IPS-NIHi7 (cell line): ENCODE results near the gene SLC6A6.

Source experiments
- DNase-seq: peaks from one replicate; pipeline ENCODE4 v3.0.0; 2012; ENCODE audit warnings: mixed read lengths; ENCODE audit errors: extremely low spot score

Gene SLC6A6

DNA sequence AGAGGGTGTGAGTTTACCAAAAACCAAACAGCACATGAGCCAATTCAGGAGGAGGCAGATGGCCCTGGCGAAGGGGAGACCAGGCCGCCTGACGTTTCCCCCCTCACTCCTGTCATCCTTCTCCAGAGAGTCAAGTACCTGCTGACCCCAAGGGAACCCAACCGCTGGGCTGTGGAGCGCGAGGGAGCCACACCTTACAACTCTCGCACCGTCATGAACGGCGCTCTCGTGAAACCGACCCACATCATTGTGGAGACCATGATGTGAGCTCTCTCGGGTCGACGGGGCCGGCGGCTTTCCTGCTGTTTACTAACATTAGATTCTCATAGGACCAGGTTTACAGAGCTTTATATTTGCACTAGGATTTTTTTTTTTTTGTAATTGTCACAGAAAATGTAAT lies 82.3 kb downstream of the SLC6A6 start:
- DNase-seq: no peak

- no peak for DNase-seq
Measured at GRCh38 chr3:14485981-14486380, 83.6 kb downstream of the SLC6A6 start.

DNA sequence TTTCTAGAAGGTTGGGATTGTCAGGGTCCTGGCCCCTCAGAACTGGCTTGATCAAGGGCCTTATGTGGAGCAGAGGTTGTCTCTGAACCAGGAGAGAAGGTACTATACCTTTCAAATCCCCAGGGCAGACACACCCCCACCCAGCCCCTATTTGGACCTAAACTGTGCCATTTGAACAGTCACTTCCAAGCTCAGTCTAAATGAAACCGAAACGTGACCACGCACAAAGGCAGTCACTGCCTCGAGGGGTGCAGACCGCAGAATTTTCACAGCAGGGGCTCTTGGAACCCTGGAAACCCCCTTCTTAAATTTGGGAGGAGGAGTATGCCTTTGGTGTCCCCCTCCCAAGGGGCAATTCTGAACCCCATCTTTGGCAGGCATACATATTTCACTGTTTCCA lies 84.1 kb downstream of the SLC6A6 start:
- no peak for DNase-seq

DNA sequence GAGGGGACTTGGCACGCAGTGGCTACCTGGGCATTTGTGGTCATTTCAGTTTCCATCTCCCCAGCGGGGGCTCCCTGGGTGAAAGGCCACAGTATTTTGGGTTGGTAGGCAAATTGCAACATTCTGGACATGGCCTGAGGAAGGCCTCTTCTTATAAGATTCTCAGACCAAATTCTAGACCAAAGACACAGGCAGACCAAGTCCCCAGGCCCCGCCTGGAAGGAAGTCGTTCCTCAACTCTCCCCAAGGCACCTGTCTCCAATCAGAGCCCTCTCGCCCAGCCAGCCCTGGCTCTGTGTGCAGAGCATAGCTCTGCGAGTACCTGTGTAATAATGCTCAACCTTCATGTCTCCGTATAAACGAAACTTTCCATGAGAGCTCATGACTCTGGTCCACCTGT lies 84.7 kb downstream of the SLC6A6 start:
- DNase-seq: no peak

GRCh38 chr3:14487821-14488220 lies 85.4 kb downstream of the SLC6A6 start:
- DNase-seq: no peak

DNA sequence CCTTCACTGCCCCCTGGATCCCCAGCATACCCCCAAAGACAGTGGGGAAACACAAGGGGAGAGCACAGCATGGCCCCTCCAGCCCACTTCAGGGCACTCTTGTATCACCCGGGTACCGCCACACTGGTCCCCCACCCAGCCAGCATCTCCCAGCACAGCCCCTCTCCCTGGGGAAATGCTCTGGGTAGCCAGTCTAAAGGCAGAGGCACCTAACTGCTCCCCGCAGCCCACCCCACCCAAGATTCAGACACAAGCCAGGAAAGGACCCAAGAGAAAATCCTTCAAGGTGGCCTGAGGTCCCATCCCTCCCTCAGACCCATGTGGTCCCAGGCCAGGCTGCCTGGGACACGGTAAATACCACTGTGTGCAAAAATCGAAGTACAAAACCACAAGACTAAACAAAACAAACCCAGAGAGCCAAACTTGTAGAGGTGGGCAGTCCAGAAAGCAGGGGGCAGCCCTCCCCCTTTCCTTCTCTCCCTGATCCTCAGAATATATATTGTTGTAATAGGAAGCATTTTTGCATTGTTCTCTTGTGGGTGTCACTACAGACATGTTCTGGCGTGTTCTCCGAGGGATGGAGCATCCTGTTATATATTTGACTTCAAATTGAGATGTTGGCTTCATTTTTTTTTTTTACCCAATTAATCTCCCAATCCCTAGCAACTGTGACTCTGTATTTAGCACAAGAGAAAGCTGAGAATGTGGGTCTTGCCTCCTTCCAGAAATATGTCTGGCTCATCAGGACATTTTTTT lies 86.1 kb downstream of the SLC6A6 start:
- DNase-seq: no peak

DNA sequence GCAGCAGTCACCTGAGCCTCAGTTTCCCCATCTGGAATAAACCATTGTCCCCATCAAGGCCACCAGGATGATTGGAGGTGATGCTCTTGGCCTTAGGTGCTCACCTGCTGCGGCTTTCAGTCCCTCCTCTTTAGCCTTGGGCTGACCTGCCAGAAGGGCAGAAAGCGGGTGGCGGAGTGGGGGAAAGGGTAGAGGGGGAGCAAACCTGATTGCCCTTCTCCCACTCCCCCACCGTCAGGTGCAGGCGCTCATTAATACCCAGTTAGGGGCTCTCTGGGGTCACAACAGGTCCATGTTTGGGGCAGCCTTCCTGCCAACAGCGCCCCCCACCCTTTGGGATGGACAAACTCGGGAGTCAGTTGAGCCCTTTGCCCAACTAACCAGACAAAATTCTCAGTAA lies 87.2 kb downstream of the SLC6A6 start:
- no peak for DNase-seq

DNA sequence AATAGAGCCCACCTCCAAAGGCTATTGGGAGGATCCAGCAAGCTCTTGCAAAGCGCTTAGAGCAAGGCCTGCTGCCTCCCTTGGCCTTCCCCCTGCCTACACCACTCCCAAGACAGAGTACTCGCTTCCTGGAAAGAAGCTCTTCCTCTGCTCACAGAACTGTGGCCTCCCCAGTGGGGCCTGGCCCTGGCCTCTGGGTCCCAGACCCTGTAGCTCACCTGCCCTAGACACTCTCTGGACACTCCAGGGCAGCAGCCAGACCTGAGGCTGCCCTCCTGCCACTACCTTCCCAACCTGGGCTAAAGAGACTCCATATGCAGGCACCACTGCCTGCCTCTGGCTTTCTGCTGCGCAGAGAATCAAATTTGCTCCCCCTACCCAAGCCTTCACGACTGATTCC lies 87.8 kb downstream of the SLC6A6 start:
- DNase-seq: no peak

DNA sequence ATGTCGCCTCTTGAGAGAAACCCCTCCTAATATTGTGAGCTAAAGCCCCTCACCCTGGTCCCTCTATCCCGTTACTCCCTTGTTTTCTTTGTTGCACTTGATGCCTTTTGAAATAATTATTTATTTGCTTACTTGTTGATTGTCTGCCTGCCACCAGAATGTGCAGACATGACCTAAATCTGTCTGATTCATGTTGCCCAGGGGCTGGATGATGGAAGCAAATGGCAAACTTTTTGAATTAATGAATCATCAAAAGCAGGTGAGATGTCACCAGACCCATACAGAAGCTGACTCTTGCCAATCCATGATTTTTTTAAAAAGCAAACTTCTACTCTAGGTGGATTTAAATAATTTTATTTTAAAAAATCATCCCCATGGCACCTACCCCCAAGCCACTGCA lies 88.4 kb downstream of the SLC6A6 start:
- DNase-seq: no peak

GRCh38 chr3:14491396-14492190 lies 89.2 kb downstream of the SLC6A6 start:
- no peak for DNase-seq

GRCh38 chr3:14492948-14493881 lies 90.8 kb downstream of the SLC6A6 start:
- no peak for DNase-seq

GRCh38 chr3:14494279-14494972 lies 92.0 kb downstream of the SLC6A6 start:
- DNase-seq: no peak

GRCh38 chr3:14494973-14495300 lies 92.5 kb downstream of the SLC6A6 start:
- DNase-seq: no peak

GRCh38 chr3:14496351-14496750 lies 93.9 kb downstream of the SLC6A6 start:
- no peak for DNase-seq

DNA sequence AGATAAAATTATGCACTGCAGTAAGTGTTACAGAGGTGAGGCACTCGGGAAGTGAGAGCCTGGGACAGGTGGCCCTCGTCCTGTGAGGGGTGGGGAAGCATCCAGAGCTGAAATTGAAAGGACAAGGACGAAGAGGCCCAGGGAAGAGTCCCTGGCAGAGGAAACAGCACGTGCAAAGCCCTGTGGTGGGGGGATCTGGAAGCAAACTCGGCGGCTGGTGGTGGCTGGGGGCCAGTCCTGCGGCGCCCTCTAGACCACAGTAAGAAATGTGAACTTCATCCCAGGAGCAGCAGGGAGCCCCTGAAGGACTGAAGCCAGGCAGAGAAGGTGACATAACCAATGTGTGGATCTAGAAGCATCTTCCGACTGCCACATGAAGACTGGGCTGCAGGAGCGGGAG lies 94.9 kb downstream of the SLC6A6 start:
- DNase-seq: peak; percentile 70

DNA sequence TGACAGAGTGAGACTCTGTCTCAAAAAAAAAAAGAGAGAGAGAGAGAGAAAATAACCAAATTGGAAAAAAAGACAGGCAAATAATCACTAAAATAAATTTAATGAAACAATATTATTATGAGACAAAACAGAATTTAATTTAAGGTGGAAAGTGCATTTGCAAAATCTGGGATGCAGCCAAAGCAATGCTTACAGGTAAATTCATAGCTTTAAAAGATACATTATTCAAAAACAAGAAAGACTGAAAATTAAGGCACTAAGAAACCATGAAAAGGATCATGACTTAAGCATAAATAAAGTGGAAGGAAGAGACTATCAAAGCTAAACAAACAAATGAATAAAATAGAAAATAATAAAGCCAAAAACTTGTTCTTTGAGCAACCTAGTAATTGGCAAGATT lies 100.1 kb downstream of the SLC6A6 start:
- no peak for DNase-seq

DNA sequence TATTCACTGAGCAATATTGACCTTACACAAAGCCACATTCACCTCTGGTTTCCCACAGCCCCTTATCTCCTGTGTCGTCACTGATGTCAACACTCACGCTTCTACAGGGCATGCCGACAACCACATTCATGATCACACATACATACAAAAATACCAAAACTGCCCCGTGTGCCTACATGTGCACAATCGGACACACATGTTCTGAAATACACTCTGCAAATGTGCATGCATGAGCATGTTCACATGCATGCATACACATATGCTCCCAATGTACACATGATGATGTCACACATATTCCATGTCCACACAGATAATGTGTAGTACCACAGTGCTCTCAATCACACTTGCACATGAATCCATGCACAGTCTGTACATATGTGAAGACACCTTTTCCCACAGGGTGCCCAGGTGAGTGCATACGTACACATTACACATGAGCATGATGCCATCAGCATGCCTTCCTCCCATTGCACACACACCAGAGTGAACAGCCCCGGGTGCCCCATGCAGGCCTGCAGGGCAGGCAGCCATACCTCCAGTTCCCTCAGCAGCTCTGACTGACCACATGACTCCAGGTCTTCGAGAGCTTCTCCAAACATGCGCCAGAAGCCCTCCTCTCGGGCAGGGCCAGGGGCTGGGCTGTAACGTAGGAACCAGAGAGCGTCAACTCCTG lies 100.8 kb downstream of the SLC6A6 start:
- DNase-seq: no peak

- no peak for DNase-seq
Measured at GRCh38 chr3:14503706-14504065, 101.3 kb downstream of the SLC6A6 start.

DNA sequence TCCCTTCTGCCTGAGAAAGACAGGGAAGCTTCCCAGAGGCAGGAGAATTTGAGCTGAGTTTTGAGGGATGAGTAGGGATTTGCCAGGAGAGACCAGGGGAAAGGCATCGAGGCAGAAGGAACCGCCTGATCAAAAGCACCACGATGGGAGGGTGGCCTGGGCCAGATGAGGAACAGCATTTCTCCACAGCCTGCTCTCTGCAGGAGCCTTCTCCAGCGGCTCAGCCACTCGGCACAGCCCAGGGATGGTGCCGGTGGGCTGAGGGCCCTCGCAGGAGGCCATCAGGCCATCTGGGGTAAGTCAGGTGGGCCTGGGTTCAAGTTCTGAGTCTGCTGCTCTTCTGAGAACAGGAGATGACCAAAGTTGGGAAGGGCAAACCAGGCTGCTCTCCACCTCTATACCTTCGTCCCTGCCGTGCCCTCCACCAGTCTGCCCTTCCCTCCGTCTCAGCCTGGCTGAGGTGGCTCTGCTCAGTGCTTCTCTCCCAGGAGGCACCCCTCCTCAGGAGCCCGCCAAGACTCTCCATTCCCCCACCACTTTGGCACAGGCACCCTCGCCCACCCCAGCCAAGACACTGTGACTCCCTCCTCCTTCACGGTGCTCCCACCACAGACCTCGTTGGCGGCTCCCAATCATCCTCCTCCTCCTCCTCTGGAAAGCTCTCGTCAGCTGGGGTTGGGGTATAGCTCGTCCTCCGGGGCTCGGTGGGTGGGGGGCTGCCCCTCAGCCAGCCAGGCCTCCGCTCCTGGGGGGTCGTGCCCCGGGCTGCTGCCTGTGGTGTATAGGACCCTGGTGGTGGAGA lies 102.8 kb downstream of the SLC6A6 start:
- DNase-seq: no peak

GRCh38 chr3:14505803-14506500 lies 103.5 kb downstream of the SLC6A6 start:
- no peak for DNase-seq
